Measurements from ENCODE around the gene TAX1BP1.
A peak's percentile ranks its signal among the peaks of the same experiment; 100 is the strongest.

TAX1BP1 gene

GRCh38 chr7:27745064-27745583, 5.2 kb downstream of the TAX1BP1 start:
- DNase-seq (ENCODE audit: extremely low spot score), result no peak
- peak; percentile 41 for TF ChIP-seq CTCF (IDR thresholded peaks at IDR 0.05; ENCODE audit: control extremely low read depth, extremely low read depth, low read depth, missing control alignments)
- POLR2A ChIA-PET, result no interaction called here
- CTCF ChIA-PET, result interaction anchor here (1.0 to 2.6 kb wide), 7 partner anchors 11 to 348 kb away, joined by 3 to 17 read pairs (median 4); no protein-coding TSS in a partner anchor

DNA sequence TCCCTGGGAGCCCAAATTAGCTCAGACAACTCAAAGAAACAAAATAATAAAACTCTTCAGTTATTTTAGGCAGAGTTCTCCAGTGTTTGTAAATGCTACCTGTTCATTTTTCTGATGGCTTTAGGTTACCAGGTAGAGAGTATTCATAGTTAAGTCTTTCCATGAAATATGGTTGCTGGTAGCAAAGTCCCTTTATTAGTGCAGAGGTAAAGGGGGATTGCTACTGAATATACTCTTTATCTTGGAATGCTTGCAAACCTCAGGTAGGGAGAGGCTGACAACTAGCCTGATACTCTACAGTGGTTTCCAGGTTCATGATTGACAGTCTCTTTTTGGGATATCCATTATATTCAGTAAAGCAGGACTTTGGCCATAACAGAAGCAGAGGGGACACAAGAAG, 6.5 kb downstream of the TAX1BP1 start:
- POLR2A ChIA-PET, result no interaction called here

DNA sequence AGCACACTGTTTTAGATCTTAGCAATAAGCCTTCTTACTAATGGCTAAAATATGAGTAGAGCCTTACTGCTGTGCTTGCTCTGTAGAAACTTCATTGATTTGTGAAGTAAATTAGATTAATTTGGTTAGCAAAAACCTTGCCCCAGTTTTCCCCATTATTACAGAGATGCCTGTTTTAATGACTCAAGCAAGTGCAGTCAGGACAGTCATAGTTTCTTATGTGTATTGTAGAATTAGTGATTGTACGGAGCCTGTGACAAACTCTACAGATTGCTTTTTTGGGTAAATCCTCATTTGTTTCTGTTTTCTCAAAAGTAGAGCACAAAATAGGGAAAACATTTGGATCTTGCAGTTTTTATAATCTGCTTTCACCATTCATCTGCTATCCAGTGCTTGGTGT, 7.0 kb downstream of the TAX1BP1 start:
- CTCF ChIA-PET, result no interaction called here
- no peak for TF ChIP-seq CTCF (IDR thresholded peaks at IDR 0.05; ENCODE audit: control extremely low read depth, extremely low read depth, low read depth, missing control alignments)
- POLR2A ChIA-PET, result no interaction called here
- DNase-seq (ENCODE audit: extremely low spot score), result no peak

More for the DNA sequence above, 6.5 kb downstream of the TAX1BP1 start:
- CTCF ChIA-PET, result interaction anchor here (0.7 to 2.6 kb wide), 3 partner anchors 17 to 42 kb away, joined by 3 to 17 read pairs (median 6); no protein-coding TSS in a partner anchor
- TF ChIP-seq CTCF (IDR thresholded peaks at IDR 0.05; ENCODE audit: control extremely low read depth, extremely low read depth, low read depth, missing control alignments), result no peak
- DNase-seq (ENCODE audit: extremely low spot score), result no peak

DNA sequence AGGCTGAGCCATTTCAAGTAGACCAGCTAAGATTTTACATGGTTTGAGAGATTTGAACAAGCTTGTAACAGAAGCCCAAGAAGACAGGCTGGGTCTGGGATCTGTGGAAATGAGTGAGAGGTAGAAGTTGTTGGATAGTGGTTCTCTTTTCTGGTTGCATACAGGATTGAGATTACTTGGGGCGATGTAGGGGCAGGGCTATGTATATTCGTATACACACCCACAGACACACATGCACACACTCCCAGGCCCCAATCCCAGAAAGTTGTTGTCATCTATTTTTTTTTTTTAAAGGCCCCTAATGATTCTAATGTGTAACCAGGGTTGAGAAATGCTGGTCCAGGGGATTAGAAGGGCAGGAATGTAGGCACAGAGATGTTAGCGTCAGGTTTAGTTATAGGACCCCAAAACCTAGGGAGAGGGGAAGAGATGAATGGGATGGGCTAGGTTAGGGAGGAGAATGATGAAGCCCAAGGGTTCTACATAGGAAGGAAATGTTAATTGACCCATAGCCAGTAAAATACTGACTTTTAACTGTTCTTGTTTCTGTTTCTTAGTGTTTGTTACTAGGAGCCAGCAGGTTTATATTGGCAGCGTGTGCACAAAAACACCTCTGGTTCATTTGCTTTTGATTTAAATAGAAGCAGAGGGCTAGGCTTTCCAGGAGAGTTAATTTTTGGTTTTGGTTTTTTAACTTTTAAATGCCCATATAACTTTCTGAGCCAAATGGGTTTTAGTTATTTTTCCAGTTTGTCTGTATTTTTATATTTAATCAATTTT, 7.8 kb downstream of the TAX1BP1 start:
- ChIA-PET POLR2A (no interaction called here), CTCF (interaction anchor here (0.6 kb wide), 1 partner anchor 37 kb away, joined by 3 read pairs; no protein-coding TSS in a partner anchor)
- DNase-seq (ENCODE audit: extremely low spot score), result no peak
- no peak for TF ChIP-seq CTCF (IDR thresholded peaks at IDR 0.05; ENCODE audit: control extremely low read depth, extremely low read depth, low read depth, missing control alignments)

- no peak for DNase-seq (ENCODE audit: extremely low spot score)
- POLR2A ChIA-PET, result no interaction called here
- CTCF ChIA-PET, result interaction anchor here (1.3 to 1.4 kb wide), 2 partner anchors 23 to 28 kb away, joined by 3 read pairs; no protein-coding TSS in a partner anchor
- no peak for TF ChIP-seq CTCF (IDR thresholded peaks at IDR 0.05; ENCODE audit: control extremely low read depth, extremely low read depth, low read depth, missing control alignments)
Measured at GRCh38 chr7:27750316-27750715, 10.4 kb downstream of the TAX1BP1 start.

DNA sequence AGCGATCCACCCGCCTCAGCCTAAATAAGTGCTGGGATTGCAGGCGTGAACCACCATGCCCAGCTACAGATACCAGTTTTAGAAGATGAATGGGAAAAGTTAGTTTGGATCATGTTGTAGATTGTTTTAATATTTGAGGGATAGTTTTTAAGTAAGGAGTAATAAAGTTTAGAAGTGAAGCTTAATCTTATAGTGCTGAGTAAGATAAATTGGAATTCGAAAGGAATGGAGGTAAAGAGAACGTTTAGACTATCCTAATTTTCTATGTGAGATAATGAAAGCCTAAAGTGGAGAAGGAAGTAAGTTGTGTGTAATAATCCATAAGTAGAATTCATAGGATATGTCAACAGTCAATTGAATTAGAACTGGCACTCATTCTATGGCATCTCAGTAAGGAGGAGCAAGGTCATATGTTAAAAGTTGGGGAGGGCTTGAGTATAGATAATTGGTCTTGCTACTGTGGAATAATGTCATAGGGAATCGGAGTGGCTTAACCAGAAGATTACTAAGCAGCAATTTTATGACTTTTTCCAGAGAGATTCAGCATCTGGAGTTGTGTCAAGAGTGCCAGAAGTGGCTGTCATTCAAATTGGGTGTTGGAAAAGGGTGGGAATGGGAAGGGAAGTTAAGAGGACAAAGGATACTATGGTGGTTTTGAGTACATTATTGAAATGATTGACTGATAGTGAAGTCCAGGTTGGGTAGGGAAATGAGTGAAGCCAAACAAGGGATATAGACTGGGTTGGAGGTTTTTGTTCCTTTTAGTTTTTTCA, 12.1 kb downstream of the TAX1BP1 start:
- TF ChIP-seq CTCF (IDR thresholded peaks at IDR 0.05; ENCODE audit: control extremely low read depth, extremely low read depth, low read depth, missing control alignments), result no peak
- POLR2A ChIA-PET, result no interaction called here
- CTCF ChIA-PET, result interaction anchor here (1.3 kb wide), 1 partner anchor 22 kb away, joined by 3 read pairs; no protein-coding TSS in a partner anchor
- DNase-seq (ENCODE audit: extremely low spot score), result no peak

All from GM10248 (cell line).